Stimulated activated memory B cell treated with anti-CD40 and anti-IgM and Interleukin-4, amounts not matched to agents 10 μg/mL and 1 μg/mL and 100 μg/mL, for 72 hours (primary cell): ENCODE data around the gene LPP.
"Not testable (repeated sequence)": the region's sequence is repeated elsewhere in the genome, so short reads cannot be mapped to it uniquely, and the experiment has no call there.

Experiments
- ATAC-seq: fragments of 150-1000 bp; cut with Tn5 transposase; 2 replicates; pipeline ENCODE4 v1.10.0; 2021
- H3K27ac Mint-ChIP-seq: one replicate; pipeline ENCODE4 v1.8.0; 2022; ENCODE audit warnings: mild to moderate bottlenecking, mixed read lengths
- H3K27me3 Mint-ChIP-seq: one replicate; pipeline ENCODE4 v1.8.0; 2022; ENCODE audit warnings: mixed read lengths
- H3K36me3 Mint-ChIP-seq: one replicate; pipeline ENCODE4 v1.8.0; 2022; ENCODE audit warnings: mixed read lengths
- H3K4me1 Mint-ChIP-seq: one replicate; pipeline ENCODE4 v1.8.0; 2022; ENCODE audit warnings: mixed read lengths
- H3K4me3 Mint-ChIP-seq: one replicate; pipeline ENCODE4 v1.8.0; 2022; ENCODE audit warnings: mild to moderate bottlenecking, moderate library complexity, mixed read lengths
- H3K9me3 Mint-ChIP-seq: one replicate; pipeline ENCODE4 v1.8.0; 2022; ENCODE audit warnings: mixed read lengths

The LPP gene

GRCh38 chr3:188126934-188127333 lies 27.0 kb upstream of the LPP start:
- Mint-ChIP-seq H3K36me3 (no peaks in the 10 kb centered on the region), H3K27me3 (no peaks in the 10 kb centered on the region), H3K4me1 (peaks cover 24% of the 10 kb centered on the region), H3K4me3 (no peak overlapping the region), H3K27ac (no peak overlapping the region), H3K9me3 (no peaks in the 10 kb centered on the region)
- ATAC-seq, result no peak

DNA sequence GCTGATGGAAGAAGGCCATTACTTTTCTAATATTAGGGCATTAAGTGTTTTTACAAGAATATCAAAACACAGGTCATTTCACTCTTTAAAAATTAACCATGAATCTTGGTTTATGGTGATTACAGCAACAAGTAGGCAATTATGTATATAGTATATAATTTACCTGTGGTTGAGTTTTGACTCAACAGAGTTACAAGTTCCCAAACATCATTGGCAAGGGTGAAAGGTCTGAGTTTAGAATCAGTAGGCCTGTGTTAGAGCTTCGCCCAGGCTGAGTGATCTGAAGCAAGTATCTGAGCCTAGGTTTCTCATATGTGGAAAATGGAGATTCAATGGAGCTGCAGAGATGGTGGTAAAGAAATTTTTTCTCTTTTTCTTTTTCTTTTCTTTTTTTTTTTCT lies 25.1 kb upstream of the LPP start:
- Mint-ChIP-seq H3K36me3 (no peaks in the 10 kb centered on the region), H3K4me1 (peaks cover 4% of the 10 kb centered on the region), H3K27ac (no peak overlapping the region), H3K27me3 (no peaks in the 10 kb centered on the region), H3K9me3 (no peaks in the 10 kb centered on the region), H3K4me3 (no peak overlapping the region)
- no peak for ATAC-seq

DNA sequence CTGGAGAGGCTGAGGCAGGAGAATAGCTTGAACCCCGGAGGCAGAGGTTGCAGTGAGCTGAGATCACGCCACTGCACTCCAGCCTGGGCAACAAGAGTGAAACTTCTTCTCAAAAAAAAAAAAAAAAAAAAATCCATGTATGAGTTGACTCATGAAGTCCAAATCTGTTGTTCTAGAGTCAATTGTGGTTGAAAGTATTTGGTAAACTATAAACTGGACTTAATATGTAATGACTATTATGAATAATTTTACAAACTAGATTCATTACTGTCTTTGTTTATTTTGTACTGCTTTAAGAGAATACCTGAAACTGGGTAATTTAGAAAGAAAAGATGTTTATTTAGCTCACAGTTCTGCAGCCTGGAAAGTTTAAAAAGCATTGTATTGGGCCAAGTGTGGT lies 22.9 kb upstream of the LPP start:
- not testable (repeated sequence) for H3K27ac Mint-ChIP-seq, H3K4me3 Mint-ChIP-seq, H3K4me1 Mint-ChIP-seq, H3K27me3 Mint-ChIP-seq, H3K9me3 Mint-ChIP-seq, H3K36me3 Mint-ChIP-seq, ATAC-seq

DNA sequence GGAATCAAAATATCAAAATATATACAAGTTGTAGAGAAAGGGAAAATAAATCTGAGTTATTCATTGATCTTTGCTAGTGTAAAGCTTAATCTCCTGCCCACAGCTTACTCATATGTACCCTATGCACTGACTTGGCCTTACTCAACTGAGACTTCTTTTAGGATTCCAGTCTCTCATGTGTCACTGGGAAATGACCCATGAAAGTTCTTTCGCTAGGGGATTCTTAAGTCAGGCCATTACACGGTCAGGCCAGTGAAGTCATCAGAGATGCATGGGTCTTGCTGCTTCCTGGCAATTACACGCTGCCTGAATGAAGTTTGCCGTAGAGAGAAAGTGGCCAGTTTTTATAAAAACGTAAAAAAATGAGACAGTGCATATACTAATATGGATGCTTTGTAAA lies 20.7 kb upstream of the LPP start:
- H3K4me1 Mint-ChIP-seq, result peaks cover 7% of the 10 kb centered on the region
- H3K27ac Mint-ChIP-seq, result no peak overlapping the region
- no peak for ATAC-seq
- no peak overlapping the region for H3K4me3 Mint-ChIP-seq
- H3K9me3 Mint-ChIP-seq, result no peaks in the 10 kb centered on the region
- no peaks in the 10 kb centered on the region for H3K27me3 Mint-ChIP-seq
- no peaks in the 10 kb centered on the region for H3K36me3 Mint-ChIP-seq

DNA sequence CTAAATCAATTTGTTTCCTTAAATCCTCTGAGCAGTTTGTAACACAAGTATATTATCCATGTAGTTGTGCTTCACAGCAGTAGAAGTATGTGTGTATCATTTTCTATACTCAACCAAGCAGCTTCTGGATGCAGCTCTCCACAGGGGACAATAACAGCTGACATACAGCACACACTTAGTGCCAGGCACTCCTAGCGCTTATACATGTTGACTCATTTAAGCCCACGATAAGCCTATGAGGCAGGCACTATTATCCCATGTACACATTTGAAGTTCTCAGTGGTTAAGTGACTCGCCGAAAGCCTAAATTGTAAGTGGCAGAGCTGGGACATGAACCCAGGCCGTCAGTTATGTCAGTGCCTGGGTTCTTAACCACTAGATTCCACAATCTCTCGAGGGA lies 20.3 kb upstream of the LPP start:
- Mint-ChIP-seq H3K4me1 (peaks cover 10% of the 10 kb centered on the region), H3K9me3 (no peaks in the 10 kb centered on the region), H3K36me3 (no peaks in the 10 kb centered on the region), H3K4me3 (no peak overlapping the region), H3K27ac (no peak overlapping the region), H3K27me3 (no peaks in the 10 kb centered on the region)
- no peak for ATAC-seq

DNA sequence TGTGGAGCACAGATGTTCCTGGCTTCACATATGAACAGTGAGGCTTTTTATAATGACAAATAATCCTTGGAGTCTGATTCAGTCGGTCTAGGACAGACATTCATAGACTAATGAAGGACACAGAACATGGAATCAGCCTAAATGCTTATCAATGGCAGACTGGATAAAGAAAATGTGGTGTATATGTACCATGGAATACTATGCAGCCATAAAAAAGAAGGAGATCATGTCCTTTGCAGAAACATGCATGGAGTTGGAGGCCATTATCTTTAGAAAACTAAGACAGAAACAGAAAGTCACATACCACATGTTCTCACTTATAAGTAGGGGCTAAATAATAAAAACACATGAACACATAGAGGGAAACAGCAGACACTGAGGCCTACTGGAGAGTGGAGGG lies 19.9 kb upstream of the LPP start:
- peaks cover 13% of the 10 kb centered on the region for H3K4me1 Mint-ChIP-seq
- no peaks in the 10 kb centered on the region for H3K36me3 Mint-ChIP-seq
- no peak for ATAC-seq
- H3K4me3 Mint-ChIP-seq, result no peak overlapping the region
- H3K27ac Mint-ChIP-seq, result no peak overlapping the region
- no peaks in the 10 kb centered on the region for H3K9me3 Mint-ChIP-seq
- H3K27me3 Mint-ChIP-seq, result no peaks in the 10 kb centered on the region

DNA sequence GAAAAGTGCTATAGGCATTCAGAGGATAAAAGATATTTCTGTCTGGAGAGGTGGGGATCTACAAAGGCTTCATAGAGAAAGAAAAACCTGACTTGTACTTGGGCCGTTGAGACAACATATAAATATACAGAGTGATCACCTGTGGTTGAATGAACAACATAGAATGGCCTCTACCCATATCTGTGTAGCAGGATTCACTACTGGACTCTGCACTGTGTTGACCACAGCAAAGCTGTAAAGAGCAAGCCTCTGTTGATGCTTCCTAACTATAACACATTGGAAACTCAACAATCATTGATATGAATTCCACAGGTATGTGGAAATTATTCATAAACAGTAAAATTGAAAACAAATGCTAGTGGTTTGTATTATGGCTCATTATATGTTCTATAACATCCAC lies 19.1 kb upstream of the LPP start:
- Mint-ChIP-seq H3K4me3 (no peak overlapping the region), H3K36me3 (no peaks in the 10 kb centered on the region), H3K27me3 (no peaks in the 10 kb centered on the region), H3K27ac (no peak overlapping the region), H3K9me3 (no peaks in the 10 kb centered on the region), H3K4me1 (peaks cover 13% of the 10 kb centered on the region)
- no peak for ATAC-seq

- Mint-ChIP-seq H3K27me3 (no peaks in the 10 kb centered on the region), H3K36me3 (no peaks in the 10 kb centered on the region), H3K4me3 (no peak overlapping the region), H3K4me1 (peaks cover 13% of the 10 kb centered on the region), H3K27ac (no peak overlapping the region), H3K9me3 (no peaks in the 10 kb centered on the region)
- ATAC-seq, result no peak
Measured at GRCh38 chr3:188135271-188135670, 18.7 kb upstream of the LPP start.

- peak; percentile 62 for ATAC-seq
- Mint-ChIP-seq H3K9me3 (no peaks in the 10 kb centered on the region), H3K27me3 (peaks cover 2% of the 10 kb centered on the region), H3K4me1 (peaks cover 14% of the 10 kb centered on the region), H3K27ac (no peak overlapping the region), H3K36me3 (no peaks in the 10 kb centered on the region), H3K4me3 (no peak overlapping the region)
Measured at GRCh38 chr3:188137051-188137450, 16.9 kb upstream of the LPP start.

GRCh38 chr3:188139466-188139865 lies 14.5 kb upstream of the LPP start:
- no peaks in the 10 kb centered on the region for H3K9me3 Mint-ChIP-seq
- H3K36me3 Mint-ChIP-seq, result no peaks in the 10 kb centered on the region
- peaks cover 8% of the 10 kb centered on the region for H3K27me3 Mint-ChIP-seq
- H3K4me1 Mint-ChIP-seq, result peaks cover 20% of the 10 kb centered on the region
- H3K4me3 Mint-ChIP-seq, result no peak overlapping the region
- no peak overlapping the region for H3K27ac Mint-ChIP-seq
- no peak for ATAC-seq

DNA sequence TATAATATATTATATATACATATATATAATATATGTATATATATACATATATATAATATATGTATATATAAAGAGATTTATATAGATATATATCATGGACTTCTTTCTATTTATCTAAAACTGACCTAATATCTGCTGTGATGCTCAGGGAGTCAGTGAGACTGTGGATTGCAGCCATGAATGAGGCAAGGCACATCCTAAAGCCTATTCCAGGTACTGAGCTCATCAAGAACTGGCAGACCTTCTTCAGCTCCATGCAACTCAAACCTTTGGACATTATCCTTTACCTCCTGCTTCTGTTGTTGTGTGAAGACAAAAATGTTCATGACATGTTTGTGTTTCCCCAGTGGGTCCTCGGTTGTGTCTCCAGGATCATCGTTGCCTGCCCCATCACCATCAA lies 7.7 kb upstream of the LPP start:
- Mint-ChIP-seq H3K36me3 (no peaks in the 10 kb centered on the region), H3K27me3 (peaks cover 8% of the 10 kb centered on the region), H3K9me3 (peaks cover 9% of the 10 kb centered on the region), H3K27ac (no peak overlapping the region), H3K4me1 (peaks cover 18% of the 10 kb centered on the region), H3K4me3 (no peak overlapping the region)
- no peak for ATAC-seq

DNA sequence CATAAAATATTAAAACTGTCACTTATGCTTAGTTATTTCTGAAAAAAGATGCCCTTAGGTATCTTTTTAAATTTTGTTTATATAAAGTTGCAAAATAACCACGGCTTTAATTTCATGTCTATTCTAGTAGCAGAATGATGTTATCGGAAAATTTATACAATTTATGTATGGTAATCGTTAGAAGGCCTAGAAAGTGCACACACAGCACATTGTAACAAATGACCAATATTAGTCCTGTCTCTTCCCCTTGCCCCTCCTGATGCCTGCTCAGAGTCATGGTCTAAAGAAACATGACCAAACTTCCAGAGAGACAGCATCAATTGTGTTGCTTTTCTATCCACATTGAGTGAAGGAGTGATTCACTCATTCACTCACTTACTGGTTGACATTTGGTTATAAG lies 6.2 kb upstream of the LPP start:
- no peaks in the 10 kb centered on the region for H3K27me3 Mint-ChIP-seq
- peaks cover 23% of the 10 kb centered on the region for H3K4me1 Mint-ChIP-seq
- H3K36me3 Mint-ChIP-seq, result no peaks in the 10 kb centered on the region
- peaks cover 9% of the 10 kb centered on the region for H3K9me3 Mint-ChIP-seq
- no peak for ATAC-seq
- no peak overlapping the region for H3K4me3 Mint-ChIP-seq
- peak overlapping the region; percentile 6 for H3K27ac Mint-ChIP-seq

DNA sequence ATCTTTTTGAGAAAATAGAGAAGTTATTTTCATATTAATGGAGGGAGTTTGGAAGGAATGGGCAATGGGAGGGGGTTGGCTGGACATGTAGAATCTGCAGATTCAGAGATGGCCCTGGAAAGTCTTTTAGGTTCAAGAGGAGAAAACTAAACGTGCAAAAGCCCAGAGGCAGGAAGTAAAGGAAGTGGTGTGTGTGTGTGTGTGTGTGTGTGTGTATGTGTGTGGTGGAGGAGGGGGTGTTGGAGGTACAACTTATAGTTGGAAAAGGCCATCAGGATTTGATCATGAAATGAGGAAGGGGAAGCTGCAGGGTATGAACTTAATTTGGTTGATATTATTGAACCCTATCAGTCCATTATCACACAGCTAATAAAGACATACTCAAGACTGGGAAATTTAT lies 5.6 kb upstream of the LPP start:
- Mint-ChIP-seq H3K9me3 (peaks cover 9% of the 10 kb centered on the region), H3K4me3 (no peak overlapping the region), H3K36me3 (no peaks in the 10 kb centered on the region), H3K27ac (peak overlapping the region; percentile 6), H3K4me1 (peaks cover 28% of the 10 kb centered on the region), H3K27me3 (no peaks in the 10 kb centered on the region)
- ATAC-seq, result no peak

GRCh38 chr3:188149587-188149986 lies 4.4 kb upstream of the LPP start:
- no peak for ATAC-seq
- Mint-ChIP-seq H3K4me1 (peaks cover 35% of the 10 kb centered on the region), H3K27ac (no peak overlapping the region), H3K4me3 (no peak overlapping the region), H3K27me3 (no peaks in the 10 kb centered on the region), H3K36me3 (no peaks in the 10 kb centered on the region), H3K9me3 (peaks cover 9% of the 10 kb centered on the region)

GRCh38 chr3:188150982-188151381 lies 3.0 kb upstream of the LPP start:
- no peak overlapping the region for H3K4me3 Mint-ChIP-seq
- peaks cover 49% of the 10 kb centered on the region for H3K4me1 Mint-ChIP-seq
- peaks cover 9% of the 10 kb centered on the region for H3K9me3 Mint-ChIP-seq
- no peaks in the 10 kb centered on the region for H3K27me3 Mint-ChIP-seq
- no peak for ATAC-seq
- H3K27ac Mint-ChIP-seq, result no peak overlapping the region
- H3K36me3 Mint-ChIP-seq, result no peaks in the 10 kb centered on the region

- Mint-ChIP-seq H3K36me3 (no peaks in the 10 kb centered on the region), H3K9me3 (peaks cover 9% of the 10 kb centered on the region), H3K4me3 (no peak overlapping the region), H3K27me3 (no peaks in the 10 kb centered on the region), H3K27ac (no peak overlapping the region), H3K4me1 (peaks cover 54% of the 10 kb centered on the region)
- ATAC-seq, result no peak
Measured at GRCh38 chr3:188151438-188151837, 2.5 kb upstream of the LPP start.
